ENCODE results near the gene PTPN14.

- no peak for TF ChIP-seq CTCF (IDR thresholded peaks at IDR 0.05; ENCODE audit: low read depth, low read length)
- no peak for TF ChIP-seq EZH2phosphoT487 (IDR thresholded peaks at IDR 0.05; ENCODE audit: low read depth)
Measured at GRCh38 chr1:214438530-214438929, 112.9 kb downstream of the PTPN14 start.
